Cardiac fibroblast (primary cell): ENCODE data around the gene ADAM10.
"Not testable (repeated sequence)": the region's sequence is repeated elsewhere in the genome, so short reads cannot be mapped to it uniquely, and the experiment has no call there.

Source experiments
- DNase-seq, 2 donors: peaks; one replicate each; pipeline versions ENCODE4 v3.0.0 to v3.0.0-alpha.2; 2010; ENCODE audit warnings: low read depth in 2 of 2
- H3K4me3 ChIP-seq, 2 donors: replicated peaks in 1 of 2; 1 replicate in 1 of 2; 2 replicates in 1 of 2; pipeline ENCODE4 v1.5.1; 2011; ENCODE audit warnings: low read depth in 2 of 2, low read length in 2 of 2, mild to moderate bottlenecking in 2 of 2, moderate library complexity in 1 of 2
- TF ChIP-seq, protein P1 (sequence below): IDR thresholded peaks from one replicate; pipeline ENCODE4 v1.5.1; 2011; ENCODE audit warnings: low read depth, mild to moderate bottlenecking, low read length, inconsistent platforms

The ADAM10 gene

DNA sequence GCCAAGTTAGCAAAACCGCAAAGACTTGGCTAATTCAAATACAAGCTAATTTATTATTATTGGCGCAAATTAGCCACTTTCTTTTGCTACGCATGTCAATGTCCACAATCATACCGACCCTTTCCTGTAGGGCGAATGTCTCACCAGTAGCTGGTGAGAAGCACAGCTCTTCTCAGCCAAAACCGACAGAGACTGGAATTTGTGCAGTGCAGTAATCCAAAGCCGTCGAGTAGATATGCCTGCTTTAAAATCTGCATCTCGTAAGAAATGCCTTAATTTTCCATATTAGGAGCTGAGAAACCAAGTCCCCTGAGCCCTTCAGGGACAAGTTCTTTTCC lies 21.0 kb upstream of the ADAM10 start:
- TF ChIP-seq, protein P1, sequence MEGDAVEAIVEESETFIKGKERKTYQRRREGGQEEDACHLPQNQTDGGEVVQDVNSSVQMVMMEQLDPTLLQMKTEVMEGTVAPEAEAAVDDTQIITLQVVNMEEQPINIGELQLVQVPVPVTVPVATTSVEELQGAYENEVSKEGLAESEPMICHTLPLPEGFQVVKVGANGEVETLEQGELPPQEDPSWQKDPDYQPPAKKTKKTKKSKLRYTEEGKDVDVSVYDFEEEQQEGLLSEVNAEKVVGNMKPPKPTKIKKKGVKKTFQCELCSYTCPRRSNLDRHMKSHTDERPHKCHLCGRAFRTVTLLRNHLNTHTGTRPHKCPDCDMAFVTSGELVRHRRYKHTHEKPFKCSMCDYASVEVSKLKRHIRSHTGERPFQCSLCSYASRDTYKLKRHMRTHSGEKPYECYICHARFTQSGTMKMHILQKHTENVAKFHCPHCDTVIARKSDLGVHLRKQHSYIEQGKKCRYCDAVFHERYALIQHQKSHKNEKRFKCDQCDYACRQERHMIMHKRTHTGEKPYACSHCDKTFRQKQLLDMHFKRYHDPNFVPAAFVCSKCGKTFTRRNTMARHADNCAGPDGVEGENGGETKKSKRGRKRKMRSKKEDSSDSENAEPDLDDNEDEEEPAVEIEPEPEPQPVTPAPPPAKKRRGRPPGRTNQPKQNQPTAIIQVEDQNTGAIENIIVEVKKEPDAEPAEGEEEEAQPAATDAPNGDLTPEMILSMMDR, result peak; percentile 23
- peak overlapping the region; percentile 37 to 94 for H3K4me3 ChIP-seq
- peak; percentile 89 for DNase-seq

DNA sequence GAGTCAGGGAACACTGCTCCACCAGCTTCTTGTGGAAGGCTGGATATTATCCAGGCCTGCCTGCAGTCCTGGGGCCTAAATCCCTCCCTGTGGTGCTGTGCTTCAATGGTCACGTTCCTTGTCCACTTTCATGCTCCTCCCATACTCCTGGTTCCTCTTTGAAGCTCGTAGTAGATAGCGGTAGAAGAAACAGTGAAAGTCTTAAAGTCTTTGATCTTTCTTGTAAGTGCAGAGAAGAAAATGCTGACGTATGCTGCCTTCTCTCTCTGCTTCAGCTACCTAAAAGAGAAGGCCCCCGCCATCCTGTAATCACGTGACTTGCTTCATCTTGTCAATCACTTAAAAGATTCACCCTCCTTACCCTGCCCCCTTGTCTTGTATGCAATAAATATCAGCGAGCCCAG lies 19.1 kb upstream of the ADAM10 start:
- DNase-seq, H3K4me3 ChIP-seq: not testable (repeated sequence)

DNA sequence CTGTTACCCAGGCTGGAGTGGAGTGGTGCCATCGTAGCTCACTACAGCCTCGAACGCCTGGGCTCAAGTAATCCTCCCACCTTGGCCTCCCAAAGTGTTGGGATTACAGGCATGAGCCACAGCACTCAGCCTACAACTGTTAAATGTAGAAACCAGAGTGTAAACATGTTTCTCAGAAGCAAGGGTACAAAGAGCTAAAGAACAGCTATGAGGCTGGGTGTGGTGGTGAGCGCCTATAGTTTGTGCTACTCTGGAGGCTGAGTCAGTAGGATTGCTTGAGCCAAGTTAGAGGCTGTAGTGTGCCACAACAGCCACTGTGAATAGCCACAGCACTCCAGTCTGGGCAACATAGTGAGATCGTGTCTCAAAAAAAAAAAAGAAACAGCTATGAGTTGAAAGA lies 16.8 kb upstream of the ADAM10 start:
- TF ChIP-seq, protein P1, result no peak
- no peak overlapping the region for H3K4me3 ChIP-seq
- DNase-seq, result peak in 1 of 2 donors; percentile 12

DNA sequence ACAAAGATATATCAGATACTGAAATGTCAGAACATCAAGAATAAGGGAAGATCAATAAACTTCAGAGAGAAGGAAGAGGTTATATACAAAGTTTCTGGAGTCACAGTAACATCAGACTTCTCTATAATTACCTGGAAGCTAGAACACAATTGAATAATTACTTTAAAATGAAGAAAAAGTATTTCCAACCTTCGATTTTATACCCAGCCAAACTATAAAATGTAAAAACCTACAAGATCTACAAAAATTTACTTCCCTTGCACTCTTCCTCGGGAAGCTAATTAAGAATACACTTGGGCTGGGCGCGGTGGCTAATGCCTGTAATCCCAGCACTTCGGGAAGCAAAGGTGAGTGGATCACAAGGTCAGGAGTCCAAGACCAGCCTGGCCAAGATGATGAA lies 15.0 kb upstream of the ADAM10 start:
- no peak overlapping the region for H3K4me3 ChIP-seq
- TF ChIP-seq, protein P1, result no peak
- DNase-seq, result no peak

DNA sequence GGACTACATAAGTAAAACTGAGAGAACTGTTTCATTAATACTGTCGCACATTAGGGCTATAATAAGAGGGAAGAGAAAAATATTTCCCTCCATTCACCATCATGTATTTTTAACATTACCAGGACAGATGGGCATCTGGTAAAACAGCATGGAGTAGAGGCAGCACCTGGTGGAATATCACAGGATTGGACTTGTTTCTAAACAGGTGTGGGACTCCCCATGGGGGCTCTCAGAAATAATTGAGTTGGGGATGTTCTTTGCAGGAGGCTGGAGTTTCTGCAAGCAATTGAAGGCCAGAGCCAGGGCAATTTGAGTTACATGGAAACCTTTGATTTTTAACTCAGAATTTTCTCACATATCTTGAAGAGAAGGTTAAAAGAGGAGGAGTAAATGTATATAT lies 13.2 kb upstream of the ADAM10 start:
- no peak for DNase-seq
- H3K4me3 ChIP-seq, result no peak overlapping the region
- TF ChIP-seq, protein P1, result no peak

DNA sequence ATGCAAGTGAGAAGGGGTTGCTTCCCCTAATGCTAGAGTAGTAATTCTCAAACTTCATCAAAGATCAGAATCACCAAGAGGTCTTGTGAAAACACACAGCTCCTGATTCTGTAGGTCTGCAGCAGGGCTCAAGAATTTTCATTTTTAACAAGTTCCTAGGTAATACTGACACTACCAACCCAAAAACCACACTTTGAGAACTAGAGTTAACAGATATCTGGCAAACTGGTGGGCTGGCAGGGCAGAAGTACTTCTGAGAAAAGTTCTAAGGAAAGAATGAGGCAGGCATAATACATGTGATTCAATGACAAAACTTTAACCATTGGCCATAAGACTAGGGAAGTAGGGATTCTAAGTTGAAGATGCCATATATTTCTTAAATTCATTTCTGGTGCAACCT lies 12.8 kb upstream of the ADAM10 start:
- TF ChIP-seq, protein P1, result no peak
- no peak for DNase-seq
- H3K4me3 ChIP-seq, result no peak overlapping the region

DNA sequence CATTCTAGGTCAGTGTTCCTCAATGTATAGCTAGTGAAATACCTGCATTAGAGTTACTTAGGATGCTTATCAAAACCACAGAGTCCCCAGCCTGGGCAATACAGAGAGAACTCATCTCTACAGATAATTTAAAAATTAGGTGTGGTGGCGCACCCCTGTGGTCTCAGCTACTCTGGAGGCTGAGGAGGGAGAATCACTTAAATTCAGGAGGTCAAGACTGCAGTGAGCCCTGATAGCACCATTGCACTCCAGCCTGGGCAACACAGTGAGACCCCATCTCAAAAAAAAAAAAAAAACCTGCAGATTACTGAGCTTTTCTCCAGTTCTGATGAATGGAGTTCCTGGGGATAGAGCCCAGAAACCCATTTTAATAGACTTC lies 11.5 kb upstream of the ADAM10 start:
- no peak for DNase-seq
- TF ChIP-seq, protein P1, result no peak

More for the DNA sequence above, 11.5 kb upstream of the ADAM10 start:
- no peak overlapping the region for H3K4me3 ChIP-seq
